Stimulated activated CD4-positive, alpha-beta T cell treated with anti-CD3 and anti-CD28 coated beads, Interleukin-15, amount 100 ng/mL, for 1 hour (primary cell): ENCODE data around the gene ALOX5.

ENCODE experiments used
- DNase-seq, 2 donors: peaks; one replicate each; pipeline ENCODE4 v3.0.0-alpha.2; 2020; ENCODE audit warnings: low read depth in 1 of 2, low spot score in 1 of 2

ALOX5 gene

DNA sequence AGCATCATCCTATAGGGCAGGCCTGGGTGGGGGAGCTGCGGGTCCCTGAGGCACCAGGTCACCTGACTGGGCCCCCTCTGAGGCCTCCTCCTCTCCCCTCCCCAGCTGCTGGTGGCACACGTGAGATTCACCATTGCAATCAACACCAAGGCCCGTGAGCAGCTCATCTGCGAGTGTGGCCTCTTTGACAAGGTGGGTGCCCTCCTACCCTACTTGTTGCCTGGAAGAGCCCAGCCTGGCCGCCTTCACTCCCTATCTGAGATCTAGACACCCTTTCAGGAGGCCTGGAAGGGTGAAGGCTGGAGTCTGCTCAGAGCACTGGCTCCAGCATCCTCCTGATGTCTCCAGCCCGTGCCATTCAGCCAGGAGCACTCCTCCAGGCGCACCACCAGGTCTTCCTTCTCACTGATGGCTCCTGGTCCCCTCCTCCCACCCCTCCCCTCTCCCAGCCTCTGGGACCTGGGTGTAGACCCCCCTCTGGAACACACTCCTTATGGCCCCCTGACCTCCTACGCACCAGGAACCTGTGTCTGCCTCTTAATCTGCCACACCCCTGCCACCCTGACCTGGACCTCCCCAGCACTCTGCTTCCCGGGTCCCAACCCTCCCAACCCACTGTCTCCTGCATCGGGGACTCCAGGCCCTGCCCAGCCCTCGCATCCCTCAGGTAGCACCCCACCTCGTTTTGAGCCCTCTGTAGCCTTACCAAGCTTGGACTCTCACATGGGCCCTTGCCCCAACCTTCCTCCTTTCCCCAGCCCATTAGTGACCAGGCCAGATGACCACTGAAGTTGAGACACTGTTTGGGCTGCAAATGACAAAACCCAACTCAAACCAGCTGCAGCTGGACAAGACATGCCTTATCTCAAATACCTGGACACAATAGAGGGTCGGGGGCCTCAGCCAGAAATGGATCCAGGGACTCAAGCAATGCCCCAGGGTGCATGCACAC, 67.5 kb downstream of the ALOX5 start:
- no peak for DNase-seq

DNA sequence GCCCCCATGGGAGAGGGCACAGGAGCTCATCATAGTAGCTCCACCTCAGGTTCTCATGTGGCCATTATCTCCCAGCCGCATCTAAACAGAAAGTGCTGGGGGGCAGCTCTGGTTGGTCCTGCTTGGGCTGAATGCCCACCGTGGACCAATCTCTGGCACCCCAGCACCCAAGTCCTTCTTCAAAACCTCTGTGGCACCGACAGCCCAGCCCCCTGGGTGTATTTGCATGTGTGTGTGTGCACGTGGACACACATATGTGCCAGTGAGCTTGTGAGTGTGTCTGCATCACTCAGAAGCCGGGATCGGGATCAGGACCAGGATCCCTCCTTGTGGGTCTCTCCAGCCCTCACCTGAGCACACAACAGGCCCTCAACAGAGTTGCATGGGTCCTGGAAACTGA, 68.2 kb downstream of the ALOX5 start:
- no peak for DNase-seq

DNA sequence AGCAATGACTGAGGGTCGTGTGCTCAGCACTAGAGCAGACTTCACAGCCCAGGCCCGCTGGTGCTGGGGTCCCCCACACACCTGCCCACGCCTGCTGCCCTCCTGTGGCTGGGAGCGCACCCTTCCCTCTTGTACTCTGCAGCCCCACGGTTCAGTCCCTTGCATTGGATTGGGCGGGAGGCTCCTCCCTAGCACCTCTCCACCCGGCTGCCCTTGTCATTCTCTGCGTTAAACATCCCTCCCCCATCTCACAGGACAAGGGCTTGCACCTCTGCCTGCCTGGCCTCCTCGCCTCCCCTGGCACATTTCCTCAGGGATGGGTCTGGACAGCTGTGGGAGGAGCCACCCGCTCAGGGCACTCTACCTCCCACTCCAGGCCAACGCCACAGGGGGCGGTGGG, 68.6 kb downstream of the ALOX5 start:
- DNase-seq = no peak

- no peak for DNase-seq
Observed at GRCh38 chr10:45443101-45444009, 69.3 kb downstream of the ALOX5 start.

DNA sequence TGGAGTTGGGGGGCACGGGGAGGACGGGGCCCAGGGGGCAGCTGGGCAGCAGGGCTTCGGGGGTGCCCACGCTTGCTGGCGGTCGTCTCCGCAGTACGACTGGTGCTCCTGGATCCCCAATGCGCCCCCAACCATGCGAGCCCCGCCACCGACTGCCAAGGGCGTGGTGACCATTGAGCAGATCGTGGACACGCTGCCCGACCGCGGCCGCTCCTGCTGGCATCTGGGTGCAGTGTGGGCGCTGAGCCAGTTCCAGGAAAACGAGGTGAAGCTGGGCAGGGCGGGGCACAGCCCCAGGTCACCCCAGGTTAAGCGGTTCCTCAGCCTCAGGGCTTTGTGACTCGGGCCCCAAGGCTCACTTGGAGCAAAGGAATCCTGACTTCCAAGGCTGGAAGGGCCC, 70.0 kb downstream of the ALOX5 start:
- DNase-seq = no peak

DNA sequence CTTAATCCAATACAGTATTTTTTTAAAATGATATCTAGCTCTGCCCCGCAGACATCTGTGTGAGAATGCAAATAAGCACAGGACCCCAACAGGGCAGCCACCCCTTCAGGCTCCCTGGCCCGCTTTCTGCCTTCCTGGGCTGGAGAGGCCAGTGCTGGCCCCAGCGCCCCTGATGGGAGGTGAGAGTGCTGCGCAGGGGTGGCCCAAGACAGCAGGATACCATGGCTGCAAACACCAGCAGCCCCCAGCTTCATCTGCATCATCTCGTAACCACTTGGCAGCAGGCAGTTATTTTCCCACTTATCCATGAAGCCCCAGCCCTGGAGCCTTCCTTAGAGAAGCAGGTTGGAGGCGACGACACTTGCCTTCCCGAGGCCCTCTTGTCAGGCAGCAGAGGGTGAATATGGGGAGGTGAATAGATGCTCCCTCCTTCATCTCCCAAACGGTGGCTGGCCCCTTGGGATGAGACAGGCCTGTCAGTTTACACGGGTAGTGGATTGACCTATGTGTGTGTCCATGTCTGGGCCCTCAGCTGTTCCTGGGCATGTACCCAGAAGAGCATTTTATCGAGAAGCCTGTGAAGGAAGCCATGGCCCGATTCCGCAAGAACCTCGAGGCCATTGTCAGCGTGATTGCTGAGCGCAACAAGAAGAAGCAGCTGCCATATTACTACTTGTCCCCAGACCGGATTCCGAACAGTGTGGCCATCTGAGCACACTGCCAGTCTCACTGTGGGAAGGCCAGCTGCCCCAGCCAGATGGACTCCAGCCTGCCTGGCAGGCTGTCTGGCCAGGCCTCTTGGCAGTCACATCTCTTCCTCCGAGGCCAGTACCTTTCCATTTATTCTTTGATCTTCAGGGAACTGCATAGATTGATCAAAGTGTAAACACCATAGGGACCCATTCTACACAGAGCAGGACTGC, 71.2 kb downstream of the ALOX5 start:
- no peak for DNase-seq

- no peak for DNase-seq
Observed at GRCh38 chr10:45446858-45447257, 72.8 kb downstream of the ALOX5 start.

DNA sequence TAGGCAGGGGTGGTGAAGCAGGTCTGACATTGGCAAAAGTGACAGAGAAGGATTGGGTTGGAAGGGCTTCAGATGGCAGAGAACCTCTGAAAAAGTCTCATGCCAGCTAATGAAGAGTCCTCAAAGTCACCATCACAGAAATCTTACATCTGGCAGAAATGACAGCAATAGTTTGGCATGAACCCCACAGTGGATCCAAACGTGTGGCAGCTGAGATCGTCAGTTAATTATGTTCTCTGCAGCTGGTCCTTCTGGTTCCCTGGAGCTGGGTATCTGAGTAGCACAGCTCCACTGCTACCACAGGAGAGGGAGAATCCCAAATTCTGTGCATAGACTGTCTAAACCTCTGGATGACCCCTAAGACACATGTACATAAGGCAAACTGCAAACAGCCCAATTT, 73.4 kb downstream of the ALOX5 start:
- DNase-seq = no peak

GRCh38 chr10:45450866-45451265, 76.8 kb downstream of the ALOX5 start:
- DNase-seq = no peak

DNA sequence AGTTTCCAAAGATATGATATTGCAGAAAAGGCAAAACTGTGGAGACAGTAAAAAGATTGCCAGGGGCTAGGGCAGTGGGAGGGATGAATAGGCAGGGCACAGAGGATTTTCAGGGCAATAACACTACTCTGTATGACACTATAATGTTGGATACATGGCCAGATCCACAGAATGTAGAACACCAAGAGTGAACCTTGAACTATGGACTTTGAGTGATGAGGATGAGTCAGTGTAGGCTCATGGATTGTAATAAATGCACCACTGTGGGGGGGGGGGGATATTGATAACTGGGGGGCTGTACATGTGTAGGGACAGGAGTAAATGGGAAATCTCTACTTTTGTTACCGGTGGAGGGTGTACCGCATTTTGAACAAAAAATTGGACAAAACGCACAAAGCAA, 77.4 kb downstream of the ALOX5 start:
- DNase-seq = no peak

- DNase-seq = no peak
Observed at GRCh38 chr10:45452268-45452667, 78.3 kb downstream of the ALOX5 start.

GRCh38 chr10:45452743-45453452, 78.9 kb downstream of the ALOX5 start:
- DNase-seq = no peak

- DNase-seq = no peak
Observed at GRCh38 chr10:45453639-45454255, 79.7 kb downstream of the ALOX5 start.

- DNase-seq = no peak
Observed at GRCh38 chr10:45454262-45454661, 80.2 kb downstream of the ALOX5 start.

DNA sequence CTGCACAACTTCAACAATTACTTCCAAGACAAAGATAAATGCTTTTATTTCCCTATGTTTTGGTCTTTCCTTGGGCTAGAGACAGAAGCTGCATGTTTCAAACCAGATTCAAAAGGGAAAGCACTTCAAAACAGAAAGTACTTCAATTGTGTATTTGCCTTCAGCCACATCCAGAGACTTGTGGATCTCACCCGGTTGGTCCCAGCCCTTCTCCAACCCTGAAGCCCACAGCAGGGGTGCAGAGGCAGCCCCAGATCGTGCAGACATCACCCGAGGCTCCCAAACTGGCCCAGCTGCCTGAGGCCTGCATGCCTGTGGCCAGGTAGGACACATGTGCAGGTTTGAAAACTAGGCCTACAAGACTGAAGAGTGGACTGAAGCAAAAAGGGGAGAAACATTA, 80.8 kb downstream of the ALOX5 start:
- DNase-seq = no peak

DNA sequence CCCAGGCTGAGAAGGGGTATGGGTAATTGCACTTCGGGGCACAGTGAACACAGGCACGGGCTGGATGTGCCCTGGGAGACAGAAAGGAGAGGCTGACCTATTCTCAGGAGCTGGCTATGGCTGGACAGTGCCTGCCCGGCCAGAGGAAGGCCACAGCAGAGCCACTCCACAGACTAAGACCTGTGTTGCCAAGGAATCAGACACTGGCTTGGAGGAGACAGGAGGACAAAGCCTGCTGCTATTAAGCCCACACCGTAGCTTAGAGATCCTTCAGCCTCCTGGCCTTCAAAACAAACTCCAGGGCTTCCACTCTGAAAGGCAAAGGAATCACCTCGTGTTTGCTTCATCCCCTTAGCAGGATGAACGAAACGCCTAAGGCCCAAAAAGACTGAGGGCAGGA, 82.2 kb downstream of the ALOX5 start:
- DNase-seq = no peak

GRCh38 chr10:45456822-45457221, 82.8 kb downstream of the ALOX5 start:
- no peak for DNase-seq

DNA sequence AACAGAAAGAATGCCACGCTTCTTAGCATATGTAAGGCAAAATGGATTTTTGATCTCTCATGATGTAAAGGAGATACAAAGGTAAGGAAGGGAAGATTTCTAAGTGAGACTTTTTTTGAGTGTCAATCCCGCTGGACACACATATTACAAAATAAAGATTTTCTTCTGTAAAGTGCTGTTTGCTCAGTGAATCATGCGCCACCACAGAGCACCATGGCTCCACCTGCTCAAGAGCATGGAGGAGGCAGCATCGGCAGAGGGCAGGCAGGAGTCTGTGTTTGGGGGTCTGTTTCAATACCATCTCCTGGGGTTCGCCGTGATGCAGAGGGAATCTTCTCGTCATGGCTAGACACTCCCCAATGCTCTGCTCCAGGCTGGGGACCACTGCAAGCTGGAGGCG, 83.5 kb downstream of the ALOX5 start:
- DNase-seq = no peak

DNA sequence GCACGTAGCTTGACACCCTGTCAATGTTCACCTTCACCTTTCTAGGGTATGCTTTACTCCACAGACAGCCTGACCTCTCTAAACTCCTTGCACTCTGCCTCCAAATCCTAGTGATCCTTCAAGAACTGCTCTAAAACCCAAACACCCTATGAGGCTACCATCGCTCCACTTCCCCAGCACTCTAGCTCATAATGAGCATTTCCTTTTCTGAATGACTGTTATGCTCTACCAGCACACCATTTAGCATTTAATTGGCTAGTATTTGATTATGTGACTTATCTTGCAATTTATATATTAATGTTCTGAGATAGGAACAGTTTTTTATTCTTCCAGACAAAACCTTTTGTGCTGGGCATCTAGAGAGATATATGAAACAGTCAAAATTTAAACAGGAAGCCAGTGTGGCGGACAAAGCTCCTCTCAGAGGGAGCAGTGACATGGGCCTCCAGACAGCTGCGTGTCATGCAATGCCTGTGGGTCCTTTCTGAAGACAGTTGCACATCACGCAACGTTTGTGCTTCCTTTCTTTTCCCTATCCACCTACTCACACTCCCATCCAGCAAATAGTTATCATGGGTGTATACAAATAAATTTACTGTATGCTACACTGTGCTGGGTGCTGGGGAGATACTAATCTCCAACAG, 86.3 kb downstream of the ALOX5 start:
- DNase-seq = no peak
